Fibroblast of lung (primary cell): ENCODE results near the gene TSHR. TPM values are rescaled to one million over a fixed set of nuclear protein-coding genes. Genes with fewer than 3 reads are reported as not detected.

Experiments used
- DNase-seq, 2 donors: peaks; one replicate each; pipeline versions ENCODE4 v3.0.0 to v3.0.0-alpha.2; 2010; ENCODE audit warnings: low read depth in 2 of 2
- H2AFZ ChIP-seq: 2 replicates; pipeline ENCODE4 v1.5.1; 2012; ENCODE audit warnings: low read length, control low read depth, inconsistent platforms
- H3K27ac ChIP-seq: 2 replicates; pipeline ENCODE4 v1.5.1; 2011; ENCODE audit warnings: low read length, control low read depth; ENCODE audit not compliant: insufficient read depth
- H3K27me3 ChIP-seq: 2 replicates; pipeline ENCODE4 v1.5.1; 2011; ENCODE audit warnings: mild to moderate bottlenecking, low read length; ENCODE audit not compliant: control insufficient read depth, insufficient read depth
- H3K36me3 ChIP-seq: 2 replicates; pipeline ENCODE4 v1.5.1; 2011; ENCODE audit warnings: low read length; ENCODE audit not compliant: control insufficient read depth, insufficient read depth
- H3K4me1 ChIP-seq: 2 replicates; pipeline ENCODE4 v1.5.1; 2011; ENCODE audit warnings: low read length; ENCODE audit not compliant: control insufficient read depth, insufficient read depth; ENCODE audit errors: extremely low read depth
- H3K4me2 ChIP-seq: 2 replicates; pipeline ENCODE4 v1.5.1; 2011; ENCODE audit warnings: low read length, control low read depth; ENCODE audit not compliant: insufficient read depth; ENCODE audit errors: extremely low read depth
- H3K4me3 ChIP-seq, 4 experiments: fragments of 200-600 bp in 1 of 4; sonication (generic) in 1 of 4; replicated peaks in 1 of 4; 2 replicates each; pipeline ENCODE4 v1.5.1; 2011 to 2016; ENCODE audit warnings: low read length in 4 of 4, low read depth in 3 of 4, mild to moderate bottlenecking in 3 of 4, control low read depth in 2 of 4, inconsistent platforms in 1 of 4, mixed read lengths in 1 of 4; ENCODE audit not compliant: insufficient read depth in 1 of 4; ENCODE audit errors: control extremely low read depth in 1 of 4
- H3K79me2 ChIP-seq: 2 replicates; pipeline ENCODE4 v1.5.1; 2012; ENCODE audit warnings: mild to moderate bottlenecking, low read length, inconsistent platforms; ENCODE audit not compliant: control insufficient read depth, insufficient read depth
- H3K9ac ChIP-seq: 2 replicates; pipeline ENCODE4 v1.5.1; 2011; ENCODE audit warnings: mild to moderate bottlenecking, low read length, control low read depth; ENCODE audit not compliant: insufficient read depth
- H3K9me3 ChIP-seq: 2 replicates; pipeline ENCODE4 v1.5.1; 2012; ENCODE audit warnings: low read depth, low read length; ENCODE audit not compliant: control insufficient read depth, insufficient read depth
- H4K20me1 ChIP-seq: 2 replicates; pipeline ENCODE4 v1.5.1; 2011; ENCODE audit warnings: low read length; ENCODE audit not compliant: control insufficient read depth, insufficient read depth; ENCODE audit errors: extremely low read depth
- CTCF ChIP-seq, 2 donors: IDR thresholded peaks in 1 of 2; conservative IDR thresholded peaks in 1 of 2; 1 replicate in 1 of 2; 2 replicates in 1 of 2; pipeline ENCODE4 v1.5.1; 2011 to 2012; ENCODE audit warnings: low read length in 2 of 2, control low read depth in 1 of 2, inconsistent platforms in 1 of 2, low read depth in 1 of 2, mild to moderate bottlenecking in 1 of 2
- EZH2 ChIP-seq: IDR thresholded peaks from 2 replicates; pipeline ENCODE4 v1.5.1; 2012; ENCODE audit warnings: low read length, control low read depth, mild to moderate bottlenecking; ENCODE audit errors: missing control alignments
- polyA plus RNA-seq, 2 donors: library from polyadenylated mRNA; depleted of rRNA in 1 of 2; stranded (reverse) in 1 of 2; unstranded in 1 of 2; fragments of >200 nt; gene quantifications; 2 replicates each; pipeline ENCODE4 v1.2.1, GENCODE V29; 2011 to 2012; ENCODE audit warnings: missing spikeins in 1 of 2
- total RNA-seq: library from RNA; depleted of rRNA; stranded (reverse); fragments of >200 nt; gene quantifications from 2 replicates; pipeline ENCODE4 v1.2.1, GENCODE V29; 2014

Gene TSHR
- total and polyA plus RNA-seq, 2 donors (not counting 1 experiment from before 2014, with no cell fraction given) = not detected

GRCh38 chr14:81125536-81125935 lies 170.1 kb downstream of the TSHR start:
- no peak for TF ChIP-seq CTCF (conservative IDR thresholded peaks at IDR 0.05 in 1 of 2, IDR thresholded peaks at IDR 0.05 in 1 of 2; ENCODE audit: low read depth in 1 of 2, low read length in 2 of 2)
- no peak for TF ChIP-seq EZH2
- no peak overlapping the region for H3K27ac ChIP-seq
- H3K4me1 ChIP-seq = no peaks in the 10 kb centered on the region
- H3K27me3 ChIP-seq = no peaks in the 10 kb centered on the region
- H3K9ac ChIP-seq = no peak overlapping the region
- H3K36me3 ChIP-seq = no peaks in the 10 kb centered on the region
- H2AFZ ChIP-seq = no peak overlapping the region
- H3K4me3 ChIP-seq = no peak overlapping the region
- DNase-seq = no peak
- H3K4me2 ChIP-seq = no peak overlapping the region
- no peaks in the 10 kb centered on the region for H3K9me3 ChIP-seq
- H4K20me1 ChIP-seq = no peaks in the 10 kb centered on the region
- H3K79me2 ChIP-seq = no peaks in the 10 kb centered on the region

GRCh38 chr14:81127785-81128184 lies 172.4 kb downstream of the TSHR start:
- no peaks in the 10 kb centered on the region for H3K4me1 ChIP-seq
- H3K27ac ChIP-seq = no peak overlapping the region
- no peak overlapping the region for H3K4me2 ChIP-seq
- no peaks in the 10 kb centered on the region for H3K9me3 ChIP-seq
- H3K4me3 ChIP-seq = no peak overlapping the region
- H4K20me1 ChIP-seq = no peaks in the 10 kb centered on the region
- peak; percentile 16 to 28 for DNase-seq
- no peaks in the 10 kb centered on the region for H3K79me2 ChIP-seq
- H3K27me3 ChIP-seq = no peaks in the 10 kb centered on the region
- no peak overlapping the region for H3K9ac ChIP-seq
- H2AFZ ChIP-seq = no peak overlapping the region
- no peaks in the 10 kb centered on the region for H3K36me3 ChIP-seq
- TF ChIP-seq CTCF (conservative IDR thresholded peaks at IDR 0.05 in 1 of 2, IDR thresholded peaks at IDR 0.05 in 1 of 2; ENCODE audit: low read depth in 1 of 2, low read length in 2 of 2) = no peak
- no peak for TF ChIP-seq EZH2

- H3K4me1 ChIP-seq = no peaks in the 10 kb centered on the region
- H3K27ac ChIP-seq = no peak overlapping the region
- H3K36me3 ChIP-seq = no peaks in the 10 kb centered on the region
- DNase-seq = no peak
- no peak overlapping the region for H2AFZ ChIP-seq
- H3K9me3 ChIP-seq = no peaks in the 10 kb centered on the region
- H3K4me3 ChIP-seq = no peak overlapping the region
- H3K4me2 ChIP-seq = no peak overlapping the region
- no peaks in the 10 kb centered on the region for H4K20me1 ChIP-seq
- H3K27me3 ChIP-seq = no peaks in the 10 kb centered on the region
- no peak overlapping the region for H3K9ac ChIP-seq
- H3K79me2 ChIP-seq = no peaks in the 10 kb centered on the region
- TF ChIP-seq CTCF (conservative IDR thresholded peaks at IDR 0.05 in 1 of 2, IDR thresholded peaks at IDR 0.05 in 1 of 2; ENCODE audit: low read depth in 1 of 2, low read length in 2 of 2) = no peak
- TF ChIP-seq EZH2 = no peak
These were observed 173.8 kb downstream of the TSHR start for GRCh38 chr14:81129242-81129641.
